HEK293T (cell line): ENCODE measurements around the gene HSD11B1.

Source experiments
- ARNT ChIP-seq: fragments of 450-650 bp; IDR thresholded peaks from 2 replicates; pipeline ENCODE4 v1.6.1; 2017; ENCODE audit warnings: mild to moderate bottlenecking
- BHLHE40 ChIP-seq: fragments of 450-650 bp; IDR thresholded peaks from 2 replicates; pipeline ENCODE4 v1.6.1; 2016; ENCODE audit warnings: mild to moderate bottlenecking, moderate library complexity, borderline replicate concordance
- ELF4 ChIP-seq: fragments of 450-650 bp; IDR thresholded peaks from 2 replicates; pipeline ENCODE4 v1.6.1; 2017; ENCODE audit warnings: antibody characterized with exemption
- FOXA1 ChIP-seq: fragments of 450-650 bp; IDR thresholded peaks from 2 replicates; pipeline ENCODE4 v1.6.1; 2016; ENCODE audit warnings: mild to moderate bottlenecking
- FOXK2 ChIP-seq: fragments of 450-650 bp; IDR thresholded peaks from 2 replicates; pipeline ENCODE4 v1.6.1; 2016; ENCODE audit warnings: mild to moderate bottlenecking
- FOXM1 ChIP-seq: fragments of 450-650 bp; IDR thresholded peaks from 2 replicates; pipeline ENCODE4 v1.6.1; 2017; ENCODE audit warnings: mild to moderate bottlenecking, borderline replicate concordance
- HDGF ChIP-seq: fragments of 450-650 bp; IDR thresholded peaks from 2 replicates; pipeline ENCODE4 v1.6.1; 2017; ENCODE audit warnings: antibody characterized with exemption, borderline replicate concordance
- L3MBTL2 ChIP-seq: fragments of 450-650 bp; conservative IDR thresholded peaks from 2 replicates; pipeline ENCODE4 v1.6.1; 2016; ENCODE audit warnings: mild to moderate bottlenecking
- LEF1 ChIP-seq: fragments of 450-650 bp; IDR thresholded peaks from 2 replicates; pipeline ENCODE4 v1.6.1; 2017; ENCODE audit warnings: mild to moderate bottlenecking, borderline replicate concordance
- PKNOX1 ChIP-seq: fragments of 450-650 bp; IDR thresholded peaks from 2 replicates; pipeline ENCODE4 v1.6.1; 2016
- SP1 ChIP-seq: fragments of 450-650 bp; IDR thresholded peaks from 2 replicates; pipeline ENCODE4 v1.6.1; 2017
- SUZ12 ChIP-seq: fragments of 450-650 bp; IDR thresholded peaks from 2 replicates; pipeline ENCODE4 v1.6.1; 2016; ENCODE audit warnings: mild to moderate bottlenecking
- TARDBP ChIP-seq: fragments of 450-650 bp; IDR thresholded peaks from 2 replicates; pipeline ENCODE4 v1.6.1; 2016
- ZNF384 ChIP-seq: fragments of 450-650 bp; IDR thresholded peaks from 2 replicates; pipeline ENCODE4 v1.6.1; 2016

- TF ChIP-seq SP1 (no peak), BHLHE40 (no peak), ELF4 (no peak), ARNT (no peak), SUZ12 (no peak), HDGF (no peak), L3MBTL2 (no peak), TARDBP (no peak), ZNF384 (no peak), FOXM1 (no peak), FOXK2 (no peak), LEF1 (no peak), FOXA1 (no peak), PKNOX1 (no peak)
These were observed 53.8 kb downstream of the HSD11B1 start for GRCh38 chr1:209758400-209758799.
